Ishikawa (cell line): Measurements from ENCODE around the gene OR9A2.

Experiments
- CEBPB ChIP-seq: IDR thresholded peaks from 2 replicates; pipeline ENCODE4 v1.6.1; 2012
- EP300 ChIP-seq: IDR thresholded peaks from 2 replicates; pipeline ENCODE4 v1.6.1; 2012; ENCODE audit warnings: borderline replicate concordance
- NFIC ChIP-seq: IDR thresholded peaks from 2 replicates; pipeline ENCODE4 v1.6.1; 2012
- RAD21 ChIP-seq: IDR thresholded peaks from 2 replicates; pipeline ENCODE4 v1.6.1; 2012; ENCODE audit warnings: low read depth
- TAF1 ChIP-seq: IDR thresholded peaks from 2 replicates; pipeline ENCODE4 v1.6.1; 2012; ENCODE audit warnings: low read depth, mild to moderate bottlenecking
- ZBTB7A ChIP-seq: IDR thresholded peaks from 2 replicates; pipeline ENCODE4 v1.6.1; 2012; ENCODE audit warnings: low read depth
- TF ChIP-seq, protein P1 (sequence below): IDR thresholded peaks from 2 replicates; pipeline ENCODE4 v1.6.1; 2012; ENCODE audit warnings: low read depth, mild to moderate bottlenecking
- TF ChIP-seq, protein P2 (sequence below): IDR thresholded peaks from 2 replicates; pipeline ENCODE4 v1.6.1; 2012

DNA sequence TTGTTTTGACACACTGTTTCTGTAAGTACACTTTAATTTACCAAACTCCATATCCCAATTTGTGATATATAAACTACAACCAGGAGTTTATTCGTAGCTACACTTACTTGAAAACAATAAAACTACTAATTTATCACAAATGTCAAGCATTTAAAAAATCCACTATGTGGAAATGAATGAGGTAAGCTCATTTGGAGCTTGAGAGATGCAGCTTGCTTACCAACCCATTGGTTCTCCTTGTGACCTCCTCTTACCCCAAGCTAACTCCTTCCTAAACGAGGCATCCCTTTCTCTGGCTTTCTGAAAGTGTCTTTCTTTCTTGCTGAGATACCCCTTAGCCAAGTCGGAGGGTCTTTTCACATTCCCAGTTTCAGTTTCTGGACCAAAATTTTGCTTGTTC is 27.7 kb upstream of the OR9A2 start:
- TF ChIP-seq, protein P1, sequence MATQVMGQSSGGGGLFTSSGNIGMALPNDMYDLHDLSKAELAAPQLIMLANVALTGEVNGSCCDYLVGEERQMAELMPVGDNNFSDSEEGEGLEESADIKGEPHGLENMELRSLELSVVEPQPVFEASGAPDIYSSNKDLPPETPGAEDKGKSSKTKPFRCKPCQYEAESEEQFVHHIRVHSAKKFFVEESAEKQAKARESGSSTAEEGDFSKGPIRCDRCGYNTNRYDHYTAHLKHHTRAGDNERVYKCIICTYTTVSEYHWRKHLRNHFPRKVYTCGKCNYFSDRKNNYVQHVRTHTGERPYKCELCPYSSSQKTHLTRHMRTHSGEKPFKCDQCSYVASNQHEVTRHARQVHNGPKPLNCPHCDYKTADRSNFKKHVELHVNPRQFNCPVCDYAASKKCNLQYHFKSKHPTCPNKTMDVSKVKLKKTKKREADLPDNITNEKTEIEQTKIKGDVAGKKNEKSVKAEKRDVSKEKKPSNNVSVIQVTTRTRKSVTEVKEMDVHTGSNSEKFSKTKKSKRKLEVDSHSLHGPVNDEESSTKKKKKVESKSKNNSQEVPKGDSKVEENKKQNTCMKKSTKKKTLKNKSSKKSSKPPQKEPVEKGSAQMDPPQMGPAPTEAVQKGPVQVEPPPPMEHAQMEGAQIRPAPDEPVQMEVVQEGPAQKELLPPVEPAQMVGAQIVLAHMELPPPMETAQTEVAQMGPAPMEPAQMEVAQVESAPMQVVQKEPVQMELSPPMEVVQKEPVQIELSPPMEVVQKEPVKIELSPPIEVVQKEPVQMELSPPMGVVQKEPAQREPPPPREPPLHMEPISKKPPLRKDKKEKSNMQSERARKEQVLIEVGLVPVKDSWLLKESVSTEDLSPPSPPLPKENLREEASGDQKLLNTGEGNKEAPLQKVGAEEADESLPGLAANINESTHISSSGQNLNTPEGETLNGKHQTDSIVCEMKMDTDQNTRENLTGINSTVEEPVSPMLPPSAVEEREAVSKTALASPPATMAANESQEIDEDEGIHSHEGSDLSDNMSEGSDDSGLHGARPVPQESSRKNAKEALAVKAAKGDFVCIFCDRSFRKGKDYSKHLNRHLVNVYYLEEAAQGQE = no peak
- TF ChIP-seq NFIC (no peak), TAF1 (no peak), EP300 (no peak), RAD21 (no peak), ZBTB7A (no peak), CEBPB (no peak)
- TF ChIP-seq, protein P2, sequence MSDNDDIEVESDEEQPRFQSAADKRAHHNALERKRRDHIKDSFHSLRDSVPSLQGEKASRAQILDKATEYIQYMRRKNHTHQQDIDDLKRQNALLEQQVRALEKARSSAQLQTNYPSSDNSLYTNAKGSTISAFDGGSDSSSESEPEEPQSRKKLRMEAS = no peak
